ENCODE measurements around the gene COMP. TPM values are rescaled to one million over a fixed set of nuclear protein-coding genes. Genes with fewer than 3 reads are reported as not detected.

COMP gene
- total RNA-seq, 1 experiment from 2014 or later, result not detected

DNA sequence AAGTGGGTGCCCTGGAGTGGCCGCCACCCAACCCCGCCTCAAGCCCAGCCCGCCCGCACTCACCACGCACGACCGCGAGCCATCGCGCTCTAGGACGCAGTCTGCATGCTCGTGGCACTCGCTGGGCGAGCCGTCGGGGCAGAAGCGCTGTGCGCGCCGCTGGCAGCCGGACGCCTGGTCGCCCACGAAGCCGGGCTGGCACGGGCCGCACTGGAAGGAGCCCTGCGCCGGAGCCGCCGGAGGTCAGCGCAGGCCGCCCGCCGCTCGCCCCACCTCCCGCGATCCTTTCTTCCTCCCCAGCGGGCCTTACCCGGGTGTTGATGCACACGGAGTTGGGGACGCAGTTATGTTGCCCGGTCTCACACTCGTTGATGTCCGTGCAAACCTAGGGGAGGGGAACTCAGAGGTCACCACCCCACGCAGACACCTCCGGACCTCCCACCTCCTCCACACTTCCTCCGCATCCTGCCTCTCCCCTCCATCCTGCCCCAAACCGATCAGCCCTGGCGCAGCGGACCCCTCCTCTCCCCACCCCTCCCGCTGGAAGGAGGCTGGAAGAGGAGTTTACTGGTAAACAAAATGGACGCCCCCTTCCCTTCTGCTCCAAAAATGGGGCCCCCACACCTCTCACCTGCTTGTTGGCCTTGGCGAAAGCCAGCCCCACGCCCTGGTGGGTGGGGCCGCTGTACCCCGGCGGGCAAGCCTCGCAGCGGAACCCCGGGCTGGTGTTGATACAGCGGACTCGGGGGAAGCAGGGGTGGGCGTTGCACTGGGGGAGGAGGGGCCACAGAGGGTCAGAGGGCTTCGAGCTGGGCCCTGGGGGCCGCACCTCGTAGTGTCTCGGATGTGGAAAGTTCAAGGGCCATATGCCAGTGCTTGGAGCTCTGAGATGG, 2.3 kb downstream of the COMP start:
- peaks cover 18% of the 10 kb centered on the region for H3K4me1 Mint-ChIP-seq (ENCODE audit: low read depth, unreplicated experiment)
- intact Hi-C loops (cut with micrococcal nuclease; ENCODE audit: unreplicated experiment), result no loop called here
- H3K36me3 Mint-ChIP-seq (ENCODE audit: insufficient read depth, unreplicated experiment), result no peaks in the 10 kb centered on the region
- TF ChIP-seq, protein P1, sequence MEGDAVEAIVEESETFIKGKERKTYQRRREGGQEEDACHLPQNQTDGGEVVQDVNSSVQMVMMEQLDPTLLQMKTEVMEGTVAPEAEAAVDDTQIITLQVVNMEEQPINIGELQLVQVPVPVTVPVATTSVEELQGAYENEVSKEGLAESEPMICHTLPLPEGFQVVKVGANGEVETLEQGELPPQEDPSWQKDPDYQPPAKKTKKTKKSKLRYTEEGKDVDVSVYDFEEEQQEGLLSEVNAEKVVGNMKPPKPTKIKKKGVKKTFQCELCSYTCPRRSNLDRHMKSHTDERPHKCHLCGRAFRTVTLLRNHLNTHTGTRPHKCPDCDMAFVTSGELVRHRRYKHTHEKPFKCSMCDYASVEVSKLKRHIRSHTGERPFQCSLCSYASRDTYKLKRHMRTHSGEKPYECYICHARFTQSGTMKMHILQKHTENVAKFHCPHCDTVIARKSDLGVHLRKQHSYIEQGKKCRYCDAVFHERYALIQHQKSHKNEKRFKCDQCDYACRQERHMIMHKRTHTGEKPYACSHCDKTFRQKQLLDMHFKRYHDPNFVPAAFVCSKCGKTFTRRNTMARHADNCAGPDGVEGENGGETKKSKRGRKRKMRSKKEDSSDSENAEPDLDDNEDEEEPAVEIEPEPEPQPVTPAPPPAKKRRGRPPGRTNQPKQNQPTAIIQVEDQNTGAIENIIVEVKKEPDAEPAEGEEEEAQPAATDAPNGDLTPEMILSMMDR (IDR thresholded peaks at IDR 0.05; ENCODE audit: unreplicated experiment), result no peak
- peak overlapping the region; percentile 3 for H3K4me3 Mint-ChIP-seq (ENCODE audit: low read depth, unreplicated experiment)
- H3K27me3 Mint-ChIP-seq (ENCODE audit: unreplicated experiment), result peaks cover 81% of the 10 kb centered on the region
- no peaks in the 10 kb centered on the region for H3K9me3 Mint-ChIP-seq (ENCODE audit: low read depth, unreplicated experiment)
- BruUV-seq (replicated peaks), result no TSS peak
- H3K27ac Mint-ChIP-seq (ENCODE audit: unreplicated experiment), result no peak overlapping the region
- CTCF ChIA-PET, result no interaction called here
- DNase-seq, result no peak

DNA sequence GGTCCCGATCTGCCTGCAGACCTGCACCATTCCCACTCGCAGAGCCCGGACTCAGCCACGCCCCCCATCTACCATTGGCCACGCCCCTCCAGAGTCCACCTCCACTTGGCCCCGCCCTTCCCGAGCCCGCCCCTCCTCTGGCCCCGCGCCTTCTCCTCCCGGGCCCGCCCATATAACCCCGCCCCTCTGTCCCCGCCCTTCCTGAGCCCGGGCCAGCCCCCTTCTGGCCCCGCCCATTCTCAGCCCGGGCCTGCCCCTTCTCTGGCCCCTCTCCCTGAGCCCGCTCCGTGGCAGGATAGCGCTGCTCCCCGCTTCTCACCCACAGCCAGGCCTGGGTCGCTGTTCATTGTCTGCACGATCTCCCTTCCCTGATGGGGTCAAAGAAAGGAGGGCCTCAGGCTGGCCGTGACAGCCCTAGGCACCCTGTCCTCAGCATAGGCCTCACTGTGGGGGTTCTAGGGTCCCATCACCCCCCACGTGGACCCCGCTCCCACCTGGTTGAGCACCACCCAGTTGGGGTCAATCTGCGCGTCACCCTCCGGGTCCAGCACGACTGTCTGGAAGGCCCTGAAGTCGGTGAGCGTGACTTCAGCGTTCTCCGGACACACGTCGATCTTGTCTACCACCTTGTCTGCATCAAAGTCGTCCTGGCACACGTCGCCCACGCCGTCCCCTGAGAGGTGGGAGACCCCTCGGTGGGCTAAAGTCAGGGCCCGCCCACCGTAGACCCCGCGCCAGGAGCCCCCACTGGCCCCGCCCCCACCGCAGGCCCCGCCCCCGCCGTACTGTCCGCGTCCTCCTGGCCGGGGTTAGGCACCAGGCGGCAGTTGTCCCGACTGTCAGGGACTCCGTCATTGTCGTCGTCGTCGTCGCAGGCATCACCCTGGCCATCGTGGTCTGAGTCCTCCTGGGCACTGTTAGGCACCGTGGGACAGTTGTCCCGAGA, 5.7 kb downstream of the COMP start:
- intact Hi-C loops (cut with micrococcal nuclease; ENCODE audit: unreplicated experiment), result no loop called here
- Mint-ChIP-seq H3K9me3 (ENCODE audit: low read depth, unreplicated experiment) (no peaks in the 10 kb centered on the region), H3K4me3 (ENCODE audit: low read depth, unreplicated experiment) (no peak overlapping the region), H3K36me3 (ENCODE audit: insufficient read depth, unreplicated experiment) (no peaks in the 10 kb centered on the region), H3K27ac (ENCODE audit: unreplicated experiment) (no peak overlapping the region), H3K27me3 (ENCODE audit: unreplicated experiment) (peaks cover 48% of the 10 kb centered on the region), H3K4me1 (ENCODE audit: low read depth, unreplicated experiment) (peaks cover 15% of the 10 kb centered on the region)
- DNase-seq, result peak; percentile 33
- no TSS peak for BruUV-seq (replicated peaks)
- CTCF ChIA-PET, result no interaction called here
- TF ChIP-seq, protein P1 (IDR thresholded peaks at IDR 0.05; ENCODE audit: unreplicated experiment), result no peak

DNA sequence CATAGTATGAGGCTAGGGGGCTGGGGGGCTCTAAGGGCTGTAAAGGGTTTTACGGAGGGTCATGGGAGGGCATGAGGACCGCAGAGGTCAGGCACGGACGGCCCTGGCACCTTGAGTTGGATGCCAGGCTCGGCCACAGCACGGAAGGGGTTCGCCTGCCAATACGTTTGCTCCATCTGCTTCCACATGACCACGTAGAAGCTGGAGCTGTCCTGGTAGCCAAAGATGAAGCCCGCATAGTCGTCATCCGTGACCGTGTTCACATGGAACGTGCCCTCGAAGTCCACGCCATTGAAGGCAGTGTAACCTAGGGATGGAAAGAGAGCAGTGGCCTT, 6.4 kb downstream of the COMP start:
- DNase-seq, result no peak
- intact Hi-C loops (cut with micrococcal nuclease; ENCODE audit: unreplicated experiment), result no loop called here
- Mint-ChIP-seq H3K9me3 (ENCODE audit: low read depth, unreplicated experiment) (no peaks in the 10 kb centered on the region), H3K4me1 (ENCODE audit: low read depth, unreplicated experiment) (peaks cover 8% of the 10 kb centered on the region), H3K4me3 (ENCODE audit: low read depth, unreplicated experiment) (no peak overlapping the region), H3K36me3 (ENCODE audit: insufficient read depth, unreplicated experiment) (no peaks in the 10 kb centered on the region), H3K27me3 (ENCODE audit: unreplicated experiment) (peaks cover 41% of the 10 kb centered on the region), H3K27ac (ENCODE audit: unreplicated experiment) (no peak overlapping the region)
- CTCF ChIA-PET, result no interaction called here
- no TSS peak for BruUV-seq (replicated peaks)
- TF ChIP-seq, protein P1 (IDR thresholded peaks at IDR 0.05; ENCODE audit: unreplicated experiment), result no peak

DNA sequence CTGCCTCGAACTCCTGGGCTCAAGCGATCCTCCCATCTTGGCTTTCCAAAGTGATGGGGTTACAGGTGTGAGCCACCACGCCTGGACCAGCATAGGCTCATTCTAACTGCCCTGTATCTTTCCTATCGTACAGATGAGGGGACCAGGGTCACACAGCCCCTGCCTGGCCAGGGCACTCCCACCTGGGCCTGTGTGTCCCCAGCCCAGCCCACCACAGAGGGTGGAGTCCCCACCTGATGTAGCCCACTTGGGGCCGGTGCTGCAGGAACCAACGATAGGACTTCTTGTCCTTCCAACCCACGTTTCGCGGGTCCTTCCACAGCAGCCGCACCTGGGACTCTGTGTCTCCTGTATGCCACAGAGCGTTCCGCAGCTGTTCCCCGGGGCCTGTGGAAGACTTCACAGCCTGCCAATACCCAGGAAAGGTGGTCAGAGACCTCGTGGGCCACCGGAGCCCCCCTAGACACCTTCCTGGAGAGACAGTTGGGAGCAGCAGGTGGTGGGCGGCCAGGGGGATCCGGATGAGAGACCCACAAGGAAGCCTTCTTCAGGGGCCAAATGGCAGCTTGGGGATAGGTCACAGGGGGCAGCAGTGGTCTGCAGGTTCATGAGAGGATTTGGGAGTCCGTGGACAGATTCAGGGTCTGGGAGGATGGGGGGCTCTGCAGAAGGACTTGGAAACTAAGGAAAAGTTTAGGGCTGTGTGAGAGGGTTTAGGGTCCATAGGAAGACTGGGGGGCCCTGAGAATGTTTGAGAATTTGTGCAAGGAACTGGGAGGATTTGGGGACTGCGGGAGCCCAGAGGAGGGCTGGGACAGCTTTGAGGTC, 6.9 kb downstream of the COMP start:
- Mint-ChIP-seq H3K9me3 (ENCODE audit: low read depth, unreplicated experiment) (no peaks in the 10 kb centered on the region), H3K27ac (ENCODE audit: unreplicated experiment) (no peak overlapping the region), H3K4me1 (ENCODE audit: low read depth, unreplicated experiment) (peaks cover 3% of the 10 kb centered on the region), H3K27me3 (ENCODE audit: unreplicated experiment) (peaks cover 35% of the 10 kb centered on the region), H3K4me3 (ENCODE audit: low read depth, unreplicated experiment) (no peak overlapping the region), H3K36me3 (ENCODE audit: insufficient read depth, unreplicated experiment) (no peaks in the 10 kb centered on the region)
- CTCF ChIA-PET, result no interaction called here
- intact Hi-C loops (cut with micrococcal nuclease; ENCODE audit: unreplicated experiment), result no loop called here
- no TSS peak for BruUV-seq (replicated peaks)
- TF ChIP-seq, protein P1 (IDR thresholded peaks at IDR 0.05; ENCODE audit: unreplicated experiment), result no peak
- no peak for DNase-seq

Measured in Calu3 (cell line).